HG03066 (cell line): ENCODE measurements around the gene ATF5.
"Not testable (repeated sequence)": the region's sequence is repeated elsewhere in the genome, so short reads cannot be mapped to it uniquely, and the experiment has no call there.

Experiments
- ATAC-seq: cut with Tn5 transposase; IDR thresholded peaks from one replicate; pipeline ENCODE4 v1.9.1; 2021; ENCODE audit warnings: low read depth; ENCODE audit not compliant: unreplicated experiment

ATF5 gene

GRCh38 chr19:49939721-49940481 is 10.9 kb downstream of the ATF5 start:
- ATAC-seq, result no peak

- no peak for ATAC-seq
Observed at GRCh38 chr19:49940482-49940791, 11.4 kb downstream of the ATF5 start.

GRCh38 chr19:49944567-49944966 is 15.6 kb downstream of the ATF5 start:
- not testable (repeated sequence) for ATAC-seq

- ATAC-seq, result no peak
Observed at GRCh38 chr19:49946415-49946814, 17.4 kb downstream of the ATF5 start.

- no peak for ATAC-seq
Observed at GRCh38 chr19:49949742-49950589, 21.0 kb downstream of the ATF5 start.

- ATAC-seq, result no peak
Observed at GRCh38 chr19:49950590-49950948, 21.6 kb downstream of the ATF5 start.

- no peak for ATAC-seq
Observed at GRCh38 chr19:49950956-49951526, 22.0 kb downstream of the ATF5 start.

- ATAC-seq, result no peak
Observed at GRCh38 chr19:49951806-49952478, 22.9 kb downstream of the ATF5 start.

GRCh38 chr19:49952479-49952836 is 23.5 kb downstream of the ATF5 start:
- ATAC-seq, result no peak

- no peak for ATAC-seq
Observed at GRCh38 chr19:49952906-49953305, 23.9 kb downstream of the ATF5 start.

GRCh38 chr19:49953416-49953815 is 24.4 kb downstream of the ATF5 start:
- ATAC-seq, result no peak

GRCh38 chr19:49954092-49954829 is 25.3 kb downstream of the ATF5 start:
- no peak for ATAC-seq

GRCh38 chr19:49954933-49955332 is 25.9 kb downstream of the ATF5 start:
- ATAC-seq, result no peak

- no peak for ATAC-seq
Observed at GRCh38 chr19:49956115-49956495, 27.1 kb downstream of the ATF5 start.

GRCh38 chr19:49957262-49957915 is 28.4 kb downstream of the ATF5 start:
- no peak for ATAC-seq

GRCh38 chr19:49958144-49958543 is 29.1 kb downstream of the ATF5 start:
- not testable (repeated sequence) for ATAC-seq

- ATAC-seq, result not testable (repeated sequence)
Observed at GRCh38 chr19:49958596-49958995, 29.6 kb downstream of the ATF5 start.

- not testable (repeated sequence) for ATAC-seq
Observed at GRCh38 chr19:49959892-49960291, 30.9 kb downstream of the ATF5 start.

GRCh38 chr19:49960980-49961379 is 32.0 kb downstream of the ATF5 start, which contains the start of gene SIGLEC11:
Gene SIGLEC11, minus strand, starts transcription at chr19:49961172. Its CDS starts 91 bp downstream, at chr19:49961081.
- not testable (repeated sequence) for ATAC-seq
